Peyer's patch (tissue), 4 donors: ENCODE measurements around the gene IMMP2L. TPM values are rescaled to one million over a fixed set of nuclear protein-coding genes. Genes with fewer than 3 reads are reported as not detected.

Source experiments
- DNase-seq, 3 donors: peaks; one replicate each; pipeline ENCODE4 v3.0.0-alpha.2; 2017 to 2019
- H3K27ac ChIP-seq, 4 donors: fragments of 200-600 bp; sonication (generic); one replicate each; pipeline ENCODE4 v1.5.1; 2016 to 2019
- H3K27me3 ChIP-seq, 2 donors: fragments of 200-600 bp; sonication (generic); one replicate each; pipeline ENCODE4 v1.5.1; 2019
- H3K36me3 ChIP-seq, 3 donors: fragments of 200-600 bp; sonication (generic); one replicate each; pipeline ENCODE4 v1.5.1; 2016 to 2019
- H3K4me1 ChIP-seq, 4 donors: fragments of 200-600 bp; sonication (generic); one replicate each; pipeline ENCODE4 v1.5.1; 2016 to 2019
- H3K4me3 ChIP-seq, 4 donors: fragments of 200-600 bp; sonication (generic); 1 replicate in 3 of 4; 2 replicates in 1 of 4; pipeline ENCODE4 v1.5.1; 2016 to 2019; ENCODE audit warnings: mild to moderate bottlenecking in 1 of 4
- H3K9me3 ChIP-seq, 4 donors: fragments of 200-600 bp; sonication (generic); one replicate each; pipeline ENCODE4 v1.5.1; 2016 to 2019; ENCODE audit warnings: mild to moderate bottlenecking in 1 of 4
- CTCF ChIP-seq, 6 experiments: fragments of 450-650 bp in 4 of 6; fragments of 200-600 bp in 2 of 6; sonication (generic) in 1 of 6; IDR thresholded peaks; one replicate each; pipeline ENCODE4 v1.5.1; 2017 to 2019; ENCODE audit warnings: antibody characterized with exemption in 6 of 6, mild to moderate bottlenecking in 3 of 6, moderate library complexity in 1 of 6
- POLR2A ChIP-seq, 2 donors: fragments of 450-650 bp; IDR thresholded peaks; one replicate each; pipeline ENCODE4 v1.5.1; 2017; ENCODE audit warnings: antibody characterized with exemption in 2 of 2, mild to moderate bottlenecking in 2 of 2, moderate library complexity in 2 of 2
- total RNA-seq, 4 donors: library from RNA; depleted of rRNA; stranded (reverse); fragments of >200 nt; gene quantifications; one replicate each; pipeline ENCODE4 v1.1.0, GENCODE V29; 2016

The IMMP2L gene
- total RNA-seq, 4 donors from 2014 or later, result 5.1 to 16.5 (median 10.9) TPM

DNA sequence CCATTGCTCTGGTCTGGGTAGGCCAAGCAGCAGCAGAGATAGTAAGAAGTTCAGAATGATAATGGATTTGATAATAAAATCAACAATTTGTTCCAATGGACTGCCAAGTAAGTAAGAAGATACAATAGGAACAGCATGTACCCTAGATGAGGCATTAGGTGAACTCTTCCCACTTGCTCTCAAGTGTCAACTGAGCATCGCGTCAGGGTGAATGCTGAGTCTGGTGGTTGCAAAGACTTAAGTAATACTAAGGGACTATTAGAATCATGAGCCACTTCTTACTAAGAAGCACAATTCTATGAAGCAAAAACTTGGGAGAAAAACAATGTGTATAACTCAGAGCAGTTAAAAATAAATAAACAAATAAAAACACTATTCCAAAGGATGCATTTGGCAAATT lies 416.8 kb downstream of the IMMP2L start:
- Histone ChIP-seq H3K36me3 (no peaks in the 10 kb centered on the region), H3K27ac (no peak overlapping the region), H3K9me3 (no peaks in the 10 kb centered on the region), H3K4me1 (no peaks in the 10 kb centered on the region), H3K27me3 (no peaks in the 10 kb centered on the region), H3K4me3 (no peak overlapping the region)
- TF ChIP-seq CTCF (IDR thresholded peaks at IDR 0.05) (no peak), POLR2A (IDR thresholded peaks at IDR 0.05) (no peak)
- DNase-seq, result no peak

DNA sequence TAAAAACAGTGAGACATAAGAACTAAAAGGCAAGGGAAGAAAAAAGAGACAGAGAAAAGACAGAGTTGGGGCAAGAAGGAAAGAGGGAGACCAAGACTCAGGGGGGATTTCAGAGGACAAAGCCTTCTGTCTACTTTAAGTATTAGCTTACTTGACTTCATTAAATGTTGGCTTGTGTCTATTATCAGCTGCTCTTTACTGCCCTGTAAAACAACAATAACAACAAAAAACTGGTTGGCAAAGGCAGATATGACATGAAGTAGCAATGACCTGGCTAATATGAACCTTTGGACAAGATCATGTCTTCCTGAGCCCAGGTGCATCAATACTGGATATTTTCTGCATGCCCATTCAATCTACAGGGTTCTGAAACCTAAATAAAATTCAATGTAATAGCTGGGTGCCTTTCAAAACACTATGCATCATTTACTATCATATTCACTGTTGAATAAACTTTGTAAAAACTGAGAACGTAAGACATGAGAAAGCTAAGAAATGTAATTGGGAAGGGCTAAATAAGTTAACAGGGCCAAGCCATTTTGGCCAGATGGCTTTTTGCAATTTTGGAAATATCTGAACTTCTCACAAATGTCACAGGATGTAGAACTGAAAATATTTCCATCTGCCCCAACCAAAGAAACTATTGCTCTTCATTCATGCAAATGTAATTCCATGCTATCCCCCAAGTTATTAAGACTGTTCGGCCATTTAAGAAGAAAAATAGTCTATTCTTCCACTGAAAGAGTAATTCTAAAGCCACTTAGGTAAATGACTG lies 422.0 kb downstream of the IMMP2L start:
- Histone ChIP-seq H3K27me3 (no peaks in the 10 kb centered on the region), H3K9me3 (no peaks in the 10 kb centered on the region), H3K27ac (no peak overlapping the region), H3K4me3 (no peak overlapping the region), H3K4me1 (peaks cover 0 to 11% (median 0%) of the 10 kb centered on the region in 4 donors), H3K36me3 (no peaks in the 10 kb centered on the region)
- TF ChIP-seq POLR2A (IDR thresholded peaks at IDR 0.05) (no peak), CTCF (IDR thresholded peaks at IDR 0.05) (no peak)
- no peak for DNase-seq

DNA sequence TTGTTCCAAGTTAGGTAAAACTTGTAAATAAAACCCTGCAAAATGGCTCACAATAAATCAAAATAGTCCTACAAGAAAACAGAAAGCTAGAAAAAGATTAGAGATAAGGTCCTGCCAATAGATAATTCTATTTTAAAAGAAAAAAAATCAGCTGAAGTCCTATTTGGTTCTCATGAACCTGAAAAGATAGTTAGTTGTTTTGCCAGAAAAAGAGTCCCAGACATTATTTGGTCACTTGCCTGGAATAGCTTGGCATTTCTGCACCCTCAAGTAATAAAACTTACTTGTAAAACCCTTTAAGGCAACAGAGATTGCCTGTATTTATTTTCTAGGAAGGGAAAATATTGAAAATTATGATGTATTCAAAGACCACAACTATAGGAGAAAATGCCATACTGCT lies 423.7 kb downstream of the IMMP2L start:
- DNase-seq, result no peak
- H3K9me3 ChIP-seq, result no peaks in the 10 kb centered on the region
- no peak overlapping the region for H3K27ac ChIP-seq
- no peak for TF ChIP-seq POLR2A (IDR thresholded peaks at IDR 0.05)
- TF ChIP-seq CTCF (IDR thresholded peaks at IDR 0.05), result no peak
- no peaks in the 10 kb centered on the region for H3K36me3 ChIP-seq
- no peaks in the 10 kb centered on the region for H3K27me3 ChIP-seq
- H3K4me3 ChIP-seq, result no peak overlapping the region
- H3K4me1 ChIP-seq, result peaks cover 0 to 11% (median 0%) of the 10 kb centered on the region in 4 donors

- DNase-seq, result peak in 2 of 3 donors; percentile 41 to 56
- Histone ChIP-seq H3K4me3 (no peak overlapping the region), H3K27ac (no peak overlapping the region), H3K4me1 (peaks cover 0 to 11% (median 0%) of the 10 kb centered on the region in 4 donors), H3K36me3 (no peaks in the 10 kb centered on the region), H3K27me3 (no peaks in the 10 kb centered on the region), H3K9me3 (no peaks in the 10 kb centered on the region)
- no peak for TF ChIP-seq CTCF (IDR thresholded peaks at IDR 0.05)
- TF ChIP-seq POLR2A (IDR thresholded peaks at IDR 0.05), result no peak
Observed at GRCh38 chr7:111138193-111138569, 424.1 kb downstream of the IMMP2L start.

- no peaks in the 10 kb centered on the region for H3K9me3 ChIP-seq
- H3K27me3 ChIP-seq, result no peaks in the 10 kb centered on the region
- H3K4me3 ChIP-seq, result no peak overlapping the region
- TF ChIP-seq POLR2A (IDR thresholded peaks at IDR 0.05) (no peak), CTCF (IDR thresholded peaks at IDR 0.05) (no peak)
- no peaks in the 10 kb centered on the region for H3K36me3 ChIP-seq
- no peak for DNase-seq
- no peak overlapping the region for H3K27ac ChIP-seq
- peaks cover 0 to 11% (median 0%) of the 10 kb centered on the region in 4 donors for H3K4me1 ChIP-seq
Observed at GRCh38 chr7:111137296-111138192, 424.7 kb downstream of the IMMP2L start.
